GM18951 (cell line): ENCODE measurements around the gene CASP2.

Experiments
- POLR2A ChIP-seq: IDR thresholded peaks from 4 replicates; pipeline ENCODE4 v1.6.1; 2011; ENCODE audit warnings: mild to moderate bottlenecking; ENCODE audit not compliant: insufficient read length, insufficient read depth; ENCODE audit errors: extremely low read depth
- in situ Hi-C: fragments of 300-500 bp; cut with MboI; formaldehyde crosslinking; loops from one replicate; pipeline ENCODE4 v1.12.0; 2022; ENCODE audit warnings: low sequenced_read_pairs, mixed read lengths, inconsistent platforms; ENCODE audit not compliant: unreplicated experiment

CASP2 gene

GRCh38 chr7:143290293-143290692, 2.1 kb downstream of the CASP2 start:
- in situ Hi-C loops, result no loop called here
- no peak for TF ChIP-seq POLR2A

- TF ChIP-seq POLR2A, result no peak
- in situ Hi-C loops, result no loop called here
Measured at GRCh38 chr7:143292876-143293275, 4.7 kb downstream of the CASP2 start.

DNA sequence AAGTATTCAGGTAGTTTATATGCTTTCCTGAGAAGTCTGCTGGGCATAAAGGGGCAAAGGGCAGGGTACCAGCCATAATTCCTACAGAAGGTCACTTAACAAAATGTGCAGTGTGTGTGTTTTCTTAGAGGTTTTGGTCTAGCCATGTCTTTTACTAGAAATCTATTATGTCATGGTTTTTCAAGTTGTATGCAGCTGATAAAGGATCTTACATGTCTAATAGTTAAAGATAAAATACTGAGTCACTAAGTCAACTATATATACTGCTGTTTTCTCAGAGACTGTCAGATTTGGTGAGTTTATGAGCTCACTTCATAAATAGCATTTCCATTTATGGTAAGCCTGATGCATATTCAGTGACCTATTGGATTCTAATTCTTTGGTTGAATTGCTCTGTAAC, 7.7 kb downstream of the CASP2 start:
- TF ChIP-seq POLR2A, result no peak
- in situ Hi-C loops, result no loop called here

DNA sequence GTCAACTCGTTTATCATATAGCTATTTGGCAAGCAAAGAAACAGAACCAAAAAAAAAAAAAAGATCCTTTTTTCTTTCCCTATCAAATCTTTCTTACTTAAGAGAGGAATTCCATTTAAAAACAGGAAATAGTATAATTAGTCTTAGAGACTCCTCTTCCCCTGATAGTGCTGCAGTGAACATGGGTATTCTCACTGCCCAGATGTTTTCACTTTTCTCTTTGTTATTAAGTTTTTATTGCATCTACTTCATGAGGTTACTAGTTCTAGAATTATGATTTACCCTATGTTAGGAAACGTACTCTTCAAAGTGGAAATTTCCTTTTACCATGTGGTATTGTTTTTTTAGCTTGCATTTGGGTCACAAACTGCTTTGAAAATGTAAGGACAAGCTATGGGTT, 8.5 kb downstream of the CASP2 start:
- TF ChIP-seq POLR2A, result no peak
- in situ Hi-C loops, result no loop called here

DNA sequence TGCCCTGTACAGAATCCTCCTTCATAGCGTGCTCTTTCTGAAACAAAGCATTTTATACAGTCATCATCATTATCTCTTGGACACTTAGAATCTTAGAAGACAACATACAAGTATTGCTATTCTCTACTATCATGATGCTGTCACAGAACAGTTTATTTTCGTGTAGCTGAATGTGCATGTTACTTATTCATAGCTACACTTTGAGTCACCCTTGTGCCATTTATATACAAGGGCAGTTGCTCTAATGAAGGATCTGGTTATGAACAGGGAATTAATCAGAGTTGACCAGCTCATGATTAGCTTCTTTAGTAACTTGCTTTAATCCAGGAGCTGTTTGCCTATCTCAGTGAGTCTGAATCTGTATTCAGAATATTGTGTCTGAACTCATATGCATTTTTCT, 11.2 kb downstream of the CASP2 start:
- in situ Hi-C loops, result no loop called here
- no peak for TF ChIP-seq POLR2A

GRCh38 chr7:143299840-143300239, 11.7 kb downstream of the CASP2 start:
- no peak for TF ChIP-seq POLR2A
- in situ Hi-C loops, result no loop called here

DNA sequence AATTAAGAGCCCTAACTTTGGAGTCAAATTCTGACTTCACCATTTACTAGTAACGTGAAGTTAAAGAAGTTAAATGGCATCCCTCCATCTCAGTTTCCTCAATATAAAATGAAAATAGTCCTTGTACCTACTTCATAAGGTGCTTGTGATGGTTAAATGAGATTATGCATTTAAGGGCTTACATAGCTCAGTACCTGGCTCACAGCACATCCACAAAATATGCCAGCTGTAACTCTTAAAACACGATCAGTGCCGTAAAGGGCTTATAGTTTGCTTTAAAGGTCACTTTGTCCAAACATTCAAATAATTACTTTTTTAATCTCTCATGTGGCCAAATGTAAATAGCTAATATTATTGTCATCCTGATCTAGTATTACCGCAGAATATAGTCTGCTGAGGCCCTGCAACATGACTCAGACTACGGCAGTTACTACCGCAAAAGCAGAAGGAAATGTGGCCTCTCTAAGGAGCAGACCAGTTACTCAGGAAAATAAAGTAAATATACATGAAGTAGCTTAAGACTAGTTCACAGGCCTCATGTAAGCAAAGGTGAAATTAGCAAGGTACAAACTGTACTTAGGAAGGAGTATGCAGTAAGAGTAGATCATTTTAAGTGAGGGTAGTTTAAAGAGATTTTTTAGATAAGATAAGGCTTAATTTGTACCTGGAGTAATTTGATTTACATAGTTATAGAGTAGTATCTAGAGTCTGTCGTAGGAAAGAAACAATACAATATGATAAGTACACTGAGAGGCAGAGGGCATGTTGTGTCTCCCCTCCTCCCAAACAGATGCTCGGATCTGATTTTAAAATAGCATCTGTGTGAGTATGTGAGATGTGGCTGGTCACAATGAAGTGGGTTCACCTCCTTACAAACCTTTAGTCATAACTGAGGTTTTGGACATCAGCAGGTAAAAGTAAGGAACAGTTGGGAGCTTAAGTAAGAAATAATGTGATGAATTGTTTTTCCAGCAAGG, 13.1 kb downstream of the CASP2 start:
- no peak for TF ChIP-seq POLR2A
- in situ Hi-C loops, result no loop called here

- TF ChIP-seq POLR2A, result no peak
- in situ Hi-C loops, result no loop called here
Measured at GRCh38 chr7:143303733-143304132, 15.6 kb downstream of the CASP2 start.

GRCh38 chr7:143304938-143305337, 16.8 kb downstream of the CASP2 start:
- in situ Hi-C loops, result no loop called here
- TF ChIP-seq POLR2A, result no peak

DNA sequence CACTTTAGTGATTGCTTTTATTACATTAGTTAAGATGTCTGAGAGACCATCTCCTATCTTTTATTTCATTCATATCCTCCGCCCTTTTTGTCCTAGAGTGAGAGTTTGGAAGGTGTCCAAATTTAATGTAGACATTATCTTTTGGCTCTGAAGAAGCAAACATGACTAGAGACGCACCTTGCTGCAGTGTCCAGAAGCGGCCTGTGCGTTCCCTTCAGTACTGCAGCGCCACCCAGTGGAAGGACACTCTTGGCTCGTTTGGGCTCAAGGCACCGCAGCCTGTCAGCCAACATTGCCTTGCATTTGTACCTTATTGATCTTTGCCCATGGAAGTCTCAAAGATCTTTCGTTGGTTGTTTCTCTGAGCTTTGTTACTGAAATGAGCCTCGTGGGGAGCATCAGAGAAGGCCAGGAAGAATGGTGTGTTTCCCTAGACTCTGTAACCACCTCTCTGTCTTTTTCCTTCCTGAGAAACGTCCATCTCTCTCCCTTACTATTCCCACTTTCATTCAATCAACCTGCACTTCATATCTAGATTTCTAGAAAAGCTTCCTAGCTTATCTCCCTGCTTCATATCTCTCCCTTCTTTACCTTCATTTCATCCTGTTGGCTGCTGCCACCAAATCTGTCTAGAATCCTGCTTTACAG, 17.4 kb downstream of the CASP2 start:
- TF ChIP-seq POLR2A, result no peak
- in situ Hi-C loops, result no loop called here

DNA sequence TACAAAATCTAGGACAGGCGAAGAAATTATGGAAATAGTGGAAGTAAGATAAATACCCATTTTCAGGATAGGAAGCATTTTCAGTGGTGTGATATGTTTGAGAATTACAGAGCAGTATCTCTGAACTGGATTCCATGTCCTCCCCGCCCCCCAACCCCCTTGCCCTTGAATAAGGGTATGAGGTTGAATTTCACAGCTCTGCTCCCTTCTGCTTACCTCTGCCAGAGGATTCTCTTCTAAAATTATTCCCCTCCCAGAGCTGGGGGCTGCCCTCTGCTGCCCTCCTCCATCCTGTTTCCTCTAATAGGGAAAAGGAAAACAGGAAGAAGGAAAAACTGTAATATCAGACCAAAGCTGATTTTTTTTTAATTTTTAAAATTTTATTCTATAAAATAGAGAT, 20.5 kb downstream of the CASP2 start:
- TF ChIP-seq POLR2A, result no peak
- in situ Hi-C loops, result no loop called here

DNA sequence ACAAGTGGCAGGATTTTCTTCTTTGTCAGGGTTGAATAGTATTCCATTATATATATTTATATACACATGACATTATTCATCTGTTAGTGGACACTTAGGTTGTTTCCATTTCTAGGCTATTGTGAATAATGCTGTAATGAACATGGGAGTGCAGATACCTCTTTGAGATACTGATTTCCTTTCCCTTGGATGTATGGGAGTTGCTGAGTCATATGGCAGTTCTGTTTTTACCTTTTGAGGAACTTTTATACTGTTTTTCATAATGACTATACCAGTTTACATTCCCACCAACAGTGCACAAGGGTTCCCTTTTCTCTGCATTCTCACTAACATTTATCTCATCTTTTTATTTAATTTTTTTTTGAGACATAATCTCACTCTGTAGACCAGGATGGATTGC, 26.0 kb downstream of the CASP2 start:
- in situ Hi-C loops, result no loop called here
- no peak for TF ChIP-seq POLR2A

GRCh38 chr7:143315776-143316175, 27.6 kb downstream of the CASP2 start, which contains the start of gene CLCN1:
Gene CLCN1 (plus strand): TSS chr7:143316111. CDS start chr7:143316213, 102 bp downstream.
- in situ Hi-C loops, result no loop called here
- TF ChIP-seq POLR2A, result no peak

DNA sequence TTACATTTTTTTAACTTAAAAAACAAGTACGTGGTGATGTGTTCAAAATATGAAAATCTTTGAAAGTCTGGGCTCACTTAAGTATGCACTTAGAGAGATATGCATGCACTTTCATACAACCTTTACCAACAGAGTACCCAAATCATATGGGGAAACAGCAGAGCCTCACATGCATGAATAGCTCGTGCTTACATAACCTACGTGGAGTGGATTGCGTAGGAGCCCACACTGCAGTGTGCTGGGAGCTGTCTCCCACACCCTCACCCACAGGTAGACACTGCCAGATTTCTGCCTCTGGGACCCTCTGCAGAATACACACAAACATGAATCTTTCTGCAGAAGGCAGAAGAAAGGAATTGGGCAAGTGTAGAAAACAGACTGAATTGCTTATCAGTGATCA, 28.3 kb downstream of the CASP2 start:
- in situ Hi-C loops, result no loop called here
- TF ChIP-seq POLR2A, result no peak

GRCh38 chr7:143318661-143319060, 30.5 kb downstream of the CASP2 start:
- TF ChIP-seq POLR2A, result no peak
- in situ Hi-C loops, result no loop called here
